Prostate gland (tissue), 2 donors: ENCODE data around the gene OR6K6. TPM values are rescaled to one million over a fixed set of nuclear protein-coding genes. Genes with fewer than 3 reads are reported as not detected.

Source experiments
- DNase-seq: peaks from one replicate; pipeline ENCODE4 v3.0.0-alpha.2; 2019; ENCODE audit warnings: low spot score
- H3K27ac ChIP-seq, 2 donors: fragments of 200-600 bp; sonication (generic); 2 replicates each; pipeline ENCODE4 v1.5.1; 2017 to 2019
- H3K27me3 ChIP-seq: fragments of 200-600 bp; sonication (generic); replicated peaks from 2 replicates; pipeline ENCODE4 v1.5.1; 2019; ENCODE audit not compliant: insufficient read depth
- H3K36me3 ChIP-seq, 2 donors: fragments of 200-600 bp; sonication (generic); 1 replicate in 1 of 2; 2 replicates in 1 of 2; pipeline versions ENCODE4 v1.5.1 to v1.8.1; 2017 to 2019
- H3K4me1 ChIP-seq: fragments of 200-600 bp; sonication (generic); replicated peaks from 2 replicates; pipeline ENCODE4 v1.5.1; 2019
- H3K4me3 ChIP-seq, 2 donors: fragments of 200-600 bp; sonication (generic); 2 replicates each; pipeline ENCODE4 v1.5.1; 2017 to 2019
- H3K9me3 ChIP-seq: fragments of 200-600 bp; sonication (generic); 2 replicates; pipeline ENCODE4 v1.5.1; 2017
- CTCF ChIP-seq, 4 experiments: fragments of 200-600 bp in 2 of 4; fragments of 450-650 bp in 2 of 4; sonication (generic) in 2 of 4; IDR thresholded peaks; 1 replicate in 3 of 4; 2 replicates in 1 of 4; pipeline ENCODE4 v1.5.1; 2016 to 2019; ENCODE audit warnings: antibody characterized with exemption in 4 of 4, mild to moderate bottlenecking in 2 of 4, moderate library complexity in 2 of 4
- POLR2A ChIP-seq: fragments of 450-650 bp; IDR thresholded peaks from one replicate; pipeline ENCODE4 v1.6.1; 2016; ENCODE audit warnings: antibody characterized with exemption, mild to moderate bottlenecking
- POLR2AphosphoS5 ChIP-seq: sonication (generic); formaldehyde crosslinking; IDR thresholded peaks from one replicate; pipeline ENCODE4 v1.6.1; 2017; ENCODE audit warnings: antibody characterized with exemption
- WGBS: methylation state at CpG from one replicate; pipeline ENCODE4 v1.1.5; 2018; 5-methylcytosine and 5-hydroxymethylcytosine counted together
- intact Hi-C: fragments of 100-400 bp; cut with DNase I; formaldehyde crosslinking; loops from one replicate; pipeline ENCODE4 v1.14.2; 2022
- total RNA-seq, 2 donors: library from RNA; depleted of rRNA; stranded (reverse); fragments of >200 nt; gene quantifications; one replicate each; pipeline ENCODE4 v1.1.0, GENCODE V29; 2016

The OR6K6 gene
- total RNA-seq, 2 donors from 2014 or later, result not detected

- H3K27ac ChIP-seq, result no peak overlapping the region
- WGBS, result 93% methylated on average over 6 of the region's 6 CpGs
- H3K9me3 ChIP-seq, result no peaks in the 10 kb centered on the region
- intact Hi-C loops, result no loop called here
- no peaks in the 10 kb centered on the region for H3K27me3 ChIP-seq
- H3K4me3 ChIP-seq, result no peak overlapping the region
- no peak for DNase-seq
- no peaks in the 10 kb centered on the region for H3K4me1 ChIP-seq
- TF ChIP-seq POLR2AphosphoS5, result no peak
- no peak for TF ChIP-seq POLR2A
- TF ChIP-seq CTCF (IDR thresholded peaks at IDR 0.05), result no peak
- no peaks in the 10 kb centered on the region for H3K36me3 ChIP-seq
Observed at GRCh38 chr1:158717344-158717743, 37.2 kb upstream of the OR6K6 start.

GRCh38 chr1:158719664-158720063 is 34.9 kb upstream of the OR6K6 start:
- no peak for DNase-seq
- intact Hi-C loops, result no loop called here
- H3K27ac ChIP-seq, result no peak overlapping the region
- no peaks in the 10 kb centered on the region for H3K27me3 ChIP-seq
- no peak for TF ChIP-seq POLR2A
- TF ChIP-seq CTCF (IDR thresholded peaks at IDR 0.05), result no peak
- TF ChIP-seq POLR2AphosphoS5, result no peak
- 68% methylated on average over 3 of the region's 3 CpGs for WGBS
- no peaks in the 10 kb centered on the region for H3K36me3 ChIP-seq
- no peak overlapping the region for H3K4me3 ChIP-seq
- no peaks in the 10 kb centered on the region for H3K4me1 ChIP-seq
- H3K9me3 ChIP-seq, result no peaks in the 10 kb centered on the region

- Histone ChIP-seq H3K4me3 (no peak within 1 kb of the TSS), H3K27me3 (no peaks in the 10 kb centered on the region), H3K9me3 (no peaks in the 10 kb centered on the region), H3K36me3 (no peaks in the 10 kb centered on the region), H3K27ac (no peak within 1 kb of the TSS), H3K4me1 (no peaks in the 10 kb centered on the region)
- DNase-seq, result no peak
- intact Hi-C loops, result no loop called here
- no peak for TF ChIP-seq POLR2A
- TF ChIP-seq POLR2AphosphoS5, result no peak
- no peak for TF ChIP-seq CTCF (IDR thresholded peaks at IDR 0.05)
- 83% methylated on average over 2 of the region's 2 CpGs for WGBS
Observed at GRCh38 chr1:158720620-158721019, 33.9 kb upstream of the OR6K6 start, which contains the start of gene OR6K3. TSS of gene OR6K3 (minus strand) at chr1:158720720. CDS start at chr1:158718115, 2,605 bp downstream.

- intact Hi-C loops, result no loop called here
- Histone ChIP-seq H3K4me3 (no peak overlapping the region), H3K27me3 (no peaks in the 10 kb centered on the region), H3K4me1 (no peaks in the 10 kb centered on the region), H3K9me3 (no peaks in the 10 kb centered on the region), H3K27ac (no peak overlapping the region), H3K36me3 (no peaks in the 10 kb centered on the region)
- no peak for DNase-seq
- TF ChIP-seq POLR2AphosphoS5, result no peak
- TF ChIP-seq CTCF (IDR thresholded peaks at IDR 0.05), result no peak
- WGBS, result 93% methylated on average over 5 of the region's 5 CpGs
Observed at GRCh38 chr1:158724442-158724841, 30.1 kb upstream of the OR6K6 start.

GRCh38 chr1:158728510-158729225 is 25.9 kb upstream of the OR6K6 start:
- H3K4me1 ChIP-seq, result no peaks in the 10 kb centered on the region
- H3K9me3 ChIP-seq, result no peaks in the 10 kb centered on the region
- WGBS, result 58% methylated on average over 3 of the region's 3 CpGs
- no peaks in the 10 kb centered on the region for H3K27me3 ChIP-seq
- DNase-seq, result no peak
- intact Hi-C loops, result no loop called here
- no peak overlapping the region for H3K27ac ChIP-seq
- H3K4me3 ChIP-seq, result no peak overlapping the region
- H3K36me3 ChIP-seq, result no peaks in the 10 kb centered on the region
- no peak for TF ChIP-seq POLR2AphosphoS5
- no peak for TF ChIP-seq CTCF (IDR thresholded peaks at IDR 0.05)
- no peak for TF ChIP-seq POLR2A
